Effector CD4-positive, alpha-beta T cell (primary cell): ENCODE measurements around the gene SCUBE3.

Experiments used
- DNase-seq: peaks from one replicate; pipeline ENCODE4 v3.0.0-alpha.2; 2020

The SCUBE3 gene

GRCh38 chr6:35181933-35182612 lies 31.7 kb upstream of the SCUBE3 start:
- DNase-seq = no peak

- DNase-seq = no peak
Observed at GRCh38 chr6:35183281-35183680, 30.5 kb upstream of the SCUBE3 start.

GRCh38 chr6:35183935-35184334 lies 29.8 kb upstream of the SCUBE3 start:
- no peak for DNase-seq

- no peak for DNase-seq
Observed at GRCh38 chr6:35184580-35185301, 29.0 kb upstream of the SCUBE3 start.

- no peak for DNase-seq
Observed at GRCh38 chr6:35185302-35185681, 28.5 kb upstream of the SCUBE3 start.

GRCh38 chr6:35185971-35186370 lies 27.8 kb upstream of the SCUBE3 start:
- no peak for DNase-seq

GRCh38 chr6:35186571-35186970 lies 27.2 kb upstream of the SCUBE3 start:
- DNase-seq = no peak

GRCh38 chr6:35188886-35189285 lies 24.9 kb upstream of the SCUBE3 start:
- DNase-seq = no peak

- DNase-seq = no peak
Observed at GRCh38 chr6:35190306-35190705, 23.4 kb upstream of the SCUBE3 start.

- no peak for DNase-seq
Observed at GRCh38 chr6:35191889-35192288, 21.9 kb upstream of the SCUBE3 start.

GRCh38 chr6:35192301-35192860 lies 21.4 kb upstream of the SCUBE3 start:
- no peak for DNase-seq

GRCh38 chr6:35194390-35194789 lies 19.4 kb upstream of the SCUBE3 start:
- DNase-seq = no peak

- no peak for DNase-seq
Observed at GRCh38 chr6:35195120-35195780, 18.5 kb upstream of the SCUBE3 start.

- no peak for DNase-seq
Observed at GRCh38 chr6:35197196-35197595, 16.6 kb upstream of the SCUBE3 start.

GRCh38 chr6:35199866-35200265 lies 13.9 kb upstream of the SCUBE3 start:
- DNase-seq = no peak

GRCh38 chr6:35202066-35202546 lies 11.7 kb upstream of the SCUBE3 start:
- DNase-seq = no peak

GRCh38 chr6:35203152-35203670 lies 10.5 kb upstream of the SCUBE3 start:
- no peak for DNase-seq

GRCh38 chr6:35203680-35204079 lies 10.1 kb upstream of the SCUBE3 start:
- DNase-seq = no peak

GRCh38 chr6:35206346-35206745 lies 7.4 kb upstream of the SCUBE3 start:
- no peak for DNase-seq

- DNase-seq = no peak
Observed at GRCh38 chr6:35208419-35208818, 5.3 kb upstream of the SCUBE3 start.

GRCh38 chr6:35209081-35209480 lies 4.7 kb upstream of the SCUBE3 start:
- DNase-seq = no peak

- no peak for DNase-seq
Observed at GRCh38 chr6:35209622-35210247, 4.0 kb upstream of the SCUBE3 start.

GRCh38 chr6:35213298-35213791 lies 411 bp upstream of the SCUBE3 start:
- no peak for DNase-seq
